Umbilical cord (tissue), 2 donors: ENCODE measurements around the gene AURKB. TPM values are rescaled to one million over a fixed set of nuclear protein-coding genes. Genes with fewer than 3 reads are reported as not detected.

Experiments
- DNase-seq: peaks from one replicate; pipeline ENCODE4 v3.0.0-alpha.2; 2015; ENCODE audit warnings: low spot score
- total RNA-seq: library from RNA; depleted of rRNA; stranded (reverse); fragments of >200 nt; gene quantifications from one replicate; pipeline ENCODE4 v1.2.3, GENCODE V29; 2014; ENCODE audit warnings: low replicate concordance; ENCODE audit not compliant: insufficient read depth

Gene AURKB
- total RNA-seq, 1 donor from 2014 or later: 6.7 TPM

- DNase-seq: peak; percentile 71
Observed at GRCh38 chr17:8162233-8162996, 48.0 kb downstream of the AURKB start, which contains the start of gene VAMP2. TSS of gene VAMP2 (minus strand) at chr17:8162948. CDS start at chr17:8162879, 69 bp downstream.

GRCh38 chr17:8161289-8162232 is 48.8 kb downstream of the AURKB start:
- DNase-seq: no peak

- DNase-seq: no peak
Observed at GRCh38 chr17:8160741-8161221, 49.6 kb downstream of the AURKB start.

- DNase-seq: no peak
Observed at GRCh38 chr17:8160224-8160577, 50.2 kb downstream of the AURKB start.

- DNase-seq: no peak
Observed at GRCh38 chr17:8159459-8160223, 50.7 kb downstream of the AURKB start.

GRCh38 chr17:8159032-8159400 is 51.4 kb downstream of the AURKB start:
- no peak for DNase-seq

- peak; percentile 90 for DNase-seq
Observed at GRCh38 chr17:8158267-8159031, 51.9 kb downstream of the AURKB start.

- peak; percentile 100 for DNase-seq
Observed at GRCh38 chr17:8156246-8156992, 54.0 kb downstream of the AURKB start.

GRCh38 chr17:8155996-8156245 is 54.5 kb downstream of the AURKB start:
- DNase-seq: no peak

GRCh38 chr17:8155231-8155995 is 55.0 kb downstream of the AURKB start:
- DNase-seq: no peak

Other genes starting within 250 kb of the AURKB start
- gene GUCY2D, start 208.0 kb downstream of the AURKB start, total RNA-seq: 0.72 TPM
- not detected for gene ALOX15B, start 171.5 kb downstream of the AURKB start, total RNA-seq
- gene ALOX12B, start 122.9 kb downstream of the AURKB start, total RNA-seq: not detected
- not detected for gene ALOXE3, start 92.1 kb downstream of the AURKB start, total RNA-seq
- not detected for gene HES7, start 86.5 kb downstream of the AURKB start, total RNA-seq
- 26.7 TPM for gene PER1, start 58.2 kb downstream of the AURKB start, total RNA-seq
- 2.6 TPM for gene VAMP2, start 47.6 kb downstream of the AURKB start, total RNA-seq
- gene TMEM107, start 34.2 kb downstream of the AURKB start, total RNA-seq: 30.6 TPM
- gene BORCS6, start 20.4 kb downstream of the AURKB start, total RNA-seq: 4.3 TPM
- 7.9 TPM for gene CTC1, start 37.5 kb upstream of the AURKB start, total RNA-seq
- gene PFAS, start 38.7 kb upstream of the AURKB start, total RNA-seq: 6.0 TPM
- gene RANGRF, start 78.1 kb upstream of the AURKB start, total RNA-seq: 8.4 TPM
- gene SLC25A35, start 84.8 kb upstream of the AURKB start, total RNA-seq: 0.24 TPM
- gene ARHGEF15, start 99.7 kb upstream of the AURKB start, total RNA-seq: 4.6 TPM
- not detected for gene ODF4, start 129.3 kb upstream of the AURKB start, total RNA-seq
- 3,035 TPM for gene RPL26, start 172.6 kb upstream of the AURKB start, total RNA-seq
- not detected for gene RNF222, start 187.3 kb upstream of the AURKB start, total RNA-seq
- 87.6 TPM for gene NDEL1, start 225.3 kb upstream of the AURKB start, total RNA-seq